HG02884 (cell line): ENCODE measurements around the gene PBX4.

Source experiments
- ATAC-seq: cut with Tn5 transposase; IDR thresholded peaks from one replicate; pipeline ENCODE4 v1.9.1; 2021; ENCODE audit warnings: mild to moderate bottlenecking, moderate library complexity; ENCODE audit not compliant: unreplicated experiment

The PBX4 gene

DNA sequence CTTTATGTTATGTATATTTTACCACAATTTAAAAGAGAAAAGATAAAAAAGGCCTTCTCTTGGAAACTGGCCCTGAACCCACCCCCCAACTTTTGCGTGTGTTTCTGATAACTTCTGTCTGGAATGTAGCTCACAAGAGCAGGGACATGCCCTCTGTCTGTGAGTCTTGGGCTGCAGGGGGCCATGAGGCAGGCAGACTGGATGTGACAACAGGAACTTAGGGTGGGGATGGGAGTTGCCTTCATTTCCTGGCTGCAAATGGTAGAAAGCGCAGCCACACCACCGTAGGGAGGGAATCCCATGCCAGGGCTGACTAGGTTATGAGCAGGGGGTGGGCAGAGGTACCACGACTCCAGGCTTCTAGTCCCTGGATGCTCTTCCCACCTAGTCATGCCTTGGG lies 58.6 kb downstream of the PBX4 start:
- ATAC-seq, result no peak

DNA sequence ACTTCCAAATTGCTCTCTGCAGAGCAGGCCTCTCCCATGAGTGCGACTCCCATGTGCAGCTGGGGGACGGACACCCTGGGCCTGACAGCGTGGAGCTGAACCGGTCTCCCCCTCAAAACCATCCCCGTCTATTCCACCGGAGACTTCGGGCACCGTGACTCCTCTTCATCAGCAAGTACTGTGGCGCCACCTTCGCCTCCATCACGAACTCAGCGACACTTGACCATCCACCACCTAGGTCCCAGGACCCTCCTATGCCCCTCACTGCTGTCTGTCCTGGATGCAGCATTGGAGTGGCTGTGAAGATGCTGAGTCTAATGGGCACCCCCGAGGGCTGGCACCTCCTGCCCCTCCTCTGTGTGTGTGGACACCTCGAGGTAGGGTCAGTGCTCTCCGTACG lies 59.9 kb downstream of the PBX4 start:
- no peak for ATAC-seq

DNA sequence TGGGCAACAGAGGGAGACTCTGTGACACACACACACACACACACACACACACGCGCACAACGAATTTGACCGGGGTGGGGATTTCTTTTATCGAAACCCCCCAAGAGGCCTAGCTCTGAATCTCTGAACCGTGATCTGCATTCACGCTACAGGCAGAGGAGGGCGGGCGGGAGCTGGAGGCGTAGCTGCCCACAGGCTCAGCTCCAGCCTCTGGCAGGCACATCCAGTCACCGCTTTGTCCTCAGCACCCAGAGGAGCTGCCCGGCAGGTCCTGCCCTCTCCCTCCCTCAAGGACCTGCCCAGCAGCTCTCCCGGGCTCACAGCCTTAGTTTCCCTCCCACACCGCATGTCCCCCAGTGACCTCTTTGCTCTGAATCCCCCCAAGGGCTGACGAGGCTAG lies 60.4 kb downstream of the PBX4 start:
- ATAC-seq, result no peak

DNA sequence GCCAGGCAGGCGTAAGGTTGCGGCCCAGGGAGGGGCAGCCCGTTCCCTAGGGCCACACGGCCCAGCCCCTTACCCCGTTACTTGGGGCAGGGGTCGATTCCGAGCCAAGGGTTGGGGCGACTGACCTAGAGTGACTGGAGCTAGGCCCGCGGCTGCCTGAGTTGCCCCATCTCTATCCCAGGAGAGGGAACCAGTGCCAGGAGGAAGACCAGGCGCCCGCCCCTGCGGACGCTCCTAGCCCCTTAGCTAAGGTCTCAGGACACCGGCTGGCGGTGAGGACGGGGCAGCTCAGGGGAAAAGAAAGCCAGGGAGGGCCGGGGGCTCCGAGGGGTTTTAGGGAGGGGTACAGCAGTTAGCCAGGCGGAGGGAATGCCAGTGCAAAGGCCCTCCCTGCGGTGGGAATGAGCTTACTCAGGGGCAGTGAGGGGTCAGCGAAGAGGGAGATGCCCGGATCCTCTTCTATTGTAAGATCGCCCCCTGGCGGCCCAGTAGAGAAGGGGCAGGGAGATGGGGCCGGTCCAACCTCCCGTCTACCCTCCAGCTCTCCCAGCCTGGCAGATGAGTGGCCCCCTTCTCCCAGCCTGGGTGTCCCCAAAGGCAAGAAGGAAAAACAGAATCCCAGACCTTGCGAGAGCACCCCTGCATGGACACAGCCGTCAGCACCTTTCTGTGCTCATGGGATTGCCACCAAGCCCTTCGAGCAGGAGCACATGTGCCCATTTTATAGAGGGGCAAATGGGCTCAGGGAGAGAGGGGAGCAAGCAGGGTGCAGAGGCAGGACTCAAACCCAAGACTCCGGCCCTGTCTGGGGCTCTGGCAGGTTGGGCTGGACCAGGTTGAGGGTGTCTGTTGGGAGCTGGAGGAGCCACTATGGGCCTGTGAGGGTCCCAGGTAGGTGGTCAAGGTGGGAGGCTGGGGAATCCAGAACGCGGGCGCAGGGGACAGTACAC lies 64.1 kb downstream of the PBX4 start:
- ATAC-seq, result no peak

DNA sequence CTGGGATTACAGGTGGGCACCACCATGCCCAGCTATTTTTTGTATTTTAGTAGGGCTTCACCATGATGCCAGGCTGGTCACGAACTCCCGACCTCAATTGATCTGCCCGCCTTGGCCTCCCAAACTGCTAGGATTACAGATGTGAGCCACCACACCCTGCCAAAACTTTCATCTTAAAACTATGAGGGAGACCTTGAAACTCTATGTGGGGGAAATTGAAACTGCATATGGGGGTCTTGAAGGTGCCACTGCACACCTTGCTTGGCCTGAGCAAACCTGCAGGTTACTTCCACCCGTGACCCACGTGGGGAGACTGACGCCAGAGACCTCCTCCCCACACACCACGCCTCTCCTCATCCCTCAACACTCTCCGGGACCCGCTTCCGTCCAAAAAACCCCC lies 64.8 kb downstream of the PBX4 start:
- no peak for ATAC-seq

DNA sequence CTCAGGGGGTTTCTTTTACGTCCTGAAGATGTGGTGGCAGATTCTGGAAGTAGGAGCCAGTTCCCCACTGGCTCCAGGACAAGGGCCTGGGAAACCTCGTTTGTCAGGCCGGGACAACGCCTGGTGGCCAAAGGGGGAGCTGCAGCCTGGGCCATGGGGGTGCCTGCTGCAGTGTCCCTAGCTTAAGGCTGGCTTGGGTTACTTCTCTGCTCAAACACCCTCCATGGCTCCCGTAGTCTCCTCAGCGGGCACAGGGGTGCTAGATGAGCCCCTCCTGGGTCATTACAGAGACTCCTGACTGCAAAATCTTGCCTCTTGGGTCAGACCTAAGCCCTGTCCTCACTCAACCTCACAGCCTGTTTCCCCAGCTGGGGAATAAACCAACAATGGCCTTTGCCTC lies 65.7 kb downstream of the PBX4 start:
- no peak for ATAC-seq

DNA sequence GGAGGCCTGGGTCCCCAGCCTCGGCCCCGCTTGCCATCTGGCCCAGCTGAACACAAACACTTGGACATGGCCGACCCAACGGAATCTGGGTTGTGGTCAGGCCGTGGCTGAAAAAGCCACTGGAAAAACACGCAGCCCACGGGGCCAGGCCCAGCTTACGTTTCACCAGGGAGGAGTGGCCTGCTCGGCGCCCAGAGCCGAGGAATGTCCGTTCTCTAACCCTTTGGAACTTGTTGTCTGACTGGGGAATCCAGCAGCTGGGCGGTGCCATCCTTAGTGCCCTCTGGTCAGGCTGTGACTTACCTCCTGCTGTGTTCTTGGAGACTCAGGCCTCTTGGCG lies 66.7 kb downstream of the PBX4 start:
- ATAC-seq, result no peak

DNA sequence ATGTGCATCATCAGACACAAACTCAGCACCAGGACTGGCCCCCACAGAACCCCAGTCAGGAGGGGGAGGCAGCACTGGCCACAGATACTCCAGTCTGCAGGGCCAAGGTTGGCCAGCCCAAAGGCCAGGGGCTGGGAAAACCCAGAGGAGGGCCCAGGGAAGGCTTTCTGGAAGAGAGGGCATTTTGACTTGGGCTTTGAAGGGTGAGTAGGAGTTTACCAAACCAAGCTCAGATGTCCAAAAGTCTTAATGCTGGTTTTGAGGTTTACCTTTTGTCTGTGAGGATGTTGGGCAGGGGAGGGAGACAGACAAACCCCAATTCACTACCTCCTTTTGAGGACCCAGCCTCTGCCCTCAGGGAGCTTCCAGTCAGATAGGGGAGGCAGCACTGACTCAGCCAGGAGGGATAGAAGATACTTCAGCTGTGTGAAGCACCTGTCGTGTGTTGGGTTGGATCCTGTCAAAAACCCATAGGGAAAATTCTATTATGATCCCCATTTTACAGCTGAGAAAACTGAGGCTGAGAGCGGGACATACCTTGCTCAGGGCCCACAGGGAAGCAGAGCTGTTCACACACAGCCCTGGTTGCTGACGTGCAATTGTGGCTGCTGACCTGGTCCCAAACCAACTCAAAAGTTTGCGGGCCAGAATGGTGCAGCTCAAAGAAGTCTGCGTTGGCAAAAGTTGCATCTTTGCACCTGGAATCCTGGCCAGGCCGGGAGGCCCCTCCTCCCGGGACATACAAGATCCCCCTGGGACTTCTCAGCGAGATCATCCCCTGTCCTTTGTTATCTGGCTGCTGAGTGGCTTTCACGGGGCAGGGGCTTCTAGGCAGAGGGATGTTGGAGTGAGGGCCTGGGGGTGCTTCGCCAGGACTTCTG lies 67.3 kb downstream of the PBX4 start:
- no peak for ATAC-seq

DNA sequence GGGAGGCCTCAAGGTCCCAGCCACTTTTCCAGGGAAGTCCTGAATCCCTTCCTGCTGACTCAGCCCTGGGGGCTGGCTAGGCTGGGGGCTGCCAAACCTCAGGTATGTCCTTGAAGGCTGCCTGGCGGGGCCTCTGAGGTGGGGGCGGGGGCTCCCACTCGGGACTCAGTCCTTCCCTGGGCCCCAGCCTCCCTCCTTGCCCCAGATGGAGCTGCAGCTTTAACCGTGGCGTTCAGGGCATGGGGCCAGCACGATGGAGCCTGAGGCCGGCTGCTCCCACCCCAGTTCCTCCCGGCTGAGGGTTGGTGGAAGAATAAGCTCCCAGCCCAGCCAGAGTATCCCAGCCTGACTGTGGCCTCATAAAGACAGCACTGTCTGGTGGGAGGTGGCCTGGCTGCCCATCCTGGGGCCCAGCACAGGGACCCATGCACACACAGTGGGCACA lies 68.0 kb downstream of the PBX4 start:
- ATAC-seq, result no peak

DNA sequence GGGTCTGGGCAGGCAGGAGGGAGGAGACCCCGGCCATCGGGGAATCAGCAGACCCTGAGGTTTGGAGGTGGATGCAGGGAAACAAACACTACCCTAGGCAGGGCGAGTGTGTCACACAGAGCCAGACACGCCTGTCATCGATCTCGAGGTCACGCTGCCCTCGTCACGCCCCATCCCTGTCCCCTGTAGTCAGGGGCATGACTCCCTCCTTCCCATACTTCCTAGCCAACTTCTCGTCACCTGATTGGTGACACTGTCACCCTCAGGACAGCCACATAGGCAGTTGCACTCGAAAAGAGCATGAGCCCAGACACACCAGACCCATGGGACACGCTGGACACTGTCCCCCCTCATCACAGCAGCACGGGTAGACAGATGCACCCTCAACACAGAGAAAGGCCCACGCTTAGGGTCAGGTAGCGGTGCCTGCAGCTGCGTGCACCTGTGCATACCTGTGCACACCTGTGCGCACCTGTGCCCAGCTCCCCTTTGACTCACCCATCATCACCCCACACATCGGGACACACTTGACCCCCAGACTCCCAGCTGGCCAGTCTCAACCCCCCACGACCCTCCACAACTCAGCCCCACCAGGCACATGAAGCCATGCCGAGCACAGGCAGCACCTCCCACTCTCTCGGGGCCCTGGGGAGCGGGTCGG lies 68.6 kb downstream of the PBX4 start:
- no peak for ATAC-seq

DNA sequence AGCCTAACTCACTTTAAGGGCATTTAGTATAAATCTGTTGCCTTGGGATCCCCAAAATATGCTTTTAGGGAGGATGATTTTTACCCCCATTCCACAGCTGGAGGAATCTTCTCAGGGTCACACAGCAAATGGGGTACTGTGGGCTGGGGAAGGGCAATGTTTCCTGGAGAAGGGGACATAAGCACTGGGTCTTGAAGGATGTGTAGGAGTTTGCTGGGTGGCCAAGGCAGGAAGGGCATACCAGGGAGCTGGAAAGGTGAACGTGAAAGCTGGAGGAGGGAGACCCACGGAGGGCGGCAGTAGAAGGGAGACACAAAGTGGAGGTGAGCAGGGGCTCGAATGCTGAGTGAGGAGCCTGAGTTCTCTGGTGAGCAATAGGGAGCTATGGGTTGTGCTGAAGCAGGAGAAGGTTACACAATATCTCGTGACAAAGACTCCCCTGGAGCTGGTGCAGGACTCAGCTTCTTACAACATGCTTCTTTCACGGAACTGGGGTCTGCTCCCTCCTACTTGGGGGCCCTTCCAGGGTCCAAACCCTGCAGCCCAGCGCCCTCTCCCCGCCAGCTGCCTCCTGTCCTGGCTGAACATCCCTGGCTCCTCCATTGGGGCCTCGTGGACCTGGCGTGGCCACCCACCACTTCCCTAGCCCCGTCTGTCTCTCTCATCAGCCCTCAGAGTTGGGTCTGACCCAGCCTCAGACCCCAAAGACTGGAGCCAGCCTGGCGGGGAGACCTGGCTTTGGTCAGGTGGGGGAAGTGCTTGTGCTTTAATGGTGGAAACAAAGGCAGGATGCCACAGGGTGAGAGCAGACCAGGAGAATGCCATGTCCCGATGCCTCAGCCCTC lies 69.3 kb downstream of the PBX4 start:
- ATAC-seq, result no peak

DNA sequence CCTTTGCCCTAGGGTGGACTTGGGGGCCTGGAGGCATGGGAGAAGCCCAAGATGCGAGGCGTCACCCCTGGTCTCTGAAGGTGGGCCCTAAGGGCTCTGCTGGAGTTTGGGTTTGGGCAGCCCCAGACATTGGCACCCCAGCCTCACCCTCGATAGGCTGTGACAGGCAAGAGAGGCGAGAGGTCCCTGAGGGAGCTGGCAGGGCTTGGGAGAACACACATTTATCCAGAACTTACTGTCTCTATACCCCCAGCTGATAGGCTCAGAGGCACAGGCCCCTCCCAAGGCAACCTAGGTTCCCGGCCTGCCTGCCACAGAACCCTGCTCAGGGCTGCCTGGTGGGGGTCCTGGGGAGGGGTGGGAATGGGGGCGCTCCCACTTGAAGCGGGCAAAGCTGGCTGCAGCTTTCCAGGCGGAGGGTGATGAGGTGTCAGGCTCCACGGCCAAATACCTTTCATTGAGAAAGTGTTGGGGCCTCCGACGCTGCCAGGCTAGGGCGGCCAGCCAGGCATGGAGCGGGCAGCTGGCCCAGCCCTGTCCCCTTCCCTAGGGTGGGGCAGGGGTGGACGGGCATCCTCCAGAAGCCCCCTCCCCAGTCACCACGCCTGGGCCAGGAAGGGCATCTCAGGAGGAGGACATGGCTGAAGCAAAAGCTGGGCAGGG lies 70.7 kb downstream of the PBX4 start:
- no peak for ATAC-seq

DNA sequence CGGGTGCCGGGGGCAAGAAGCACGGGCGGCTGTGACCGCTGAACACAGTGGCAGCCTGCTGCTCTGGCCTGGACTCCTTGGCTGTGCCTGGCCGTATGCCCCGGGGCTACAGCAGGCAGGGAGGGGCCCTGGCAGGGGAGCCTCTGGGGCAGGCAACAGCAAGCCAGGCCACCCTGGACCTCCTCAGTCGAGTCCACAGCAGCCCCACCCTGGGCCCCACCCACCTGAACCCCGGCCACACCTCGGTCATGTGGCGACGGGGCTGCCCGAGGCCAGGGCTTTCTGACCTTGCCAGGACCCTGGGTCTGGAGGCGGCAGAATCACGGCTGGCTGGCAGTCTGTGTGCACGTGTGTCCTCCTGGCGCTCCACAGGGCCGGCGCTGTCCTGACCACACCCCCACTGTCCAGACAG lies 71.7 kb downstream of the PBX4 start:
- no peak for ATAC-seq

DNA sequence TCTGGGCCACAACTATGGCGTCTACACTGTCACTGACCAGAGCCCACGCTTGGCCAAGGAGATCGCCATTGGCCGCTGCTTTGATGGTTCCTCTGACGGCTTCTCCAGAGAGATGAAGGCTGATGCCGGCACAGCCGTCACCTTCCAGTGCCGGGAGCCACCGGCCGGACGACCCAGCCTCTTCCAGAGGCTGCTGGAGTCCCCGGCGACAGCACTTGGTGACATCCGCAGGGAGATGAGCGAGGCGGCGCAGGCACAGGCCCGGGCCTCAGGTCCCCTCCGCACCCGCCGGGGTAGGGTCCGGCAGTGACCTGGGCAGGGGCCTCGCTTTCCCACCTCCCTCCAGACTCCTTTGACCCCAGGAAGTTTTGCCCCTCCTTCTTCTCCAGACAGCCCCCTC lies 72.8 kb downstream of the PBX4 start:
- ATAC-seq, result no peak

DNA sequence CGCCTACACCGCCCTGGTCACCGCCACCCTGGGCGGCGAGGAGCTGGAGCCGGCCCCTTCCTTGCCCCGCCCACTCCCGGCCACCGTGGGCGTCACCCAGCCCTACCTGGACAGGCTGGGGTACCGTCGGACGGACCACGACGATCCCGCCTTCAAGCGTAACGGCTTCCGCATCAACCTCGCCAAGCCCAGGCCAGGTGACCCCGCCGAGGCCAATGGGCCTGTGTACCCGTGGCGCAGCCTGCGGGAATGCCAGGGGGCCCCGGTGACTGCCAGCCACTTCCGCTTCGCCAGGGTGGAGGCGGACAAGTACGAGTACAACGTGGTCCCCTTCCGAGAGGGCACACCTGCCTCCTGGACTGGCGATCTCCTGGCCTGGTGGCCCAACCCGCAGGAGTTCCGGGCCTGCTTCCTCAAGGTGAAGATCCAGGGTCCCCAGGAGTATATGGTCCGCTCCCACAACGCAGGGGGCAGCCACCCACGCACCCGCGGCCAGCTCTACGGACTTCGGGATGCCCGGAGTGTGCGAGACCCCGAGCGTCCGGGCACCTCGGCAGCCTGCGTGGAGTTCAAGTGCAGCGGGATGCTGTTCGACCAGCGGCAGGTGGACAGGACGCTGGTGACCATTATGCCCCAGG lies 73.4 kb downstream of the PBX4 start:
- no peak for ATAC-seq

DNA sequence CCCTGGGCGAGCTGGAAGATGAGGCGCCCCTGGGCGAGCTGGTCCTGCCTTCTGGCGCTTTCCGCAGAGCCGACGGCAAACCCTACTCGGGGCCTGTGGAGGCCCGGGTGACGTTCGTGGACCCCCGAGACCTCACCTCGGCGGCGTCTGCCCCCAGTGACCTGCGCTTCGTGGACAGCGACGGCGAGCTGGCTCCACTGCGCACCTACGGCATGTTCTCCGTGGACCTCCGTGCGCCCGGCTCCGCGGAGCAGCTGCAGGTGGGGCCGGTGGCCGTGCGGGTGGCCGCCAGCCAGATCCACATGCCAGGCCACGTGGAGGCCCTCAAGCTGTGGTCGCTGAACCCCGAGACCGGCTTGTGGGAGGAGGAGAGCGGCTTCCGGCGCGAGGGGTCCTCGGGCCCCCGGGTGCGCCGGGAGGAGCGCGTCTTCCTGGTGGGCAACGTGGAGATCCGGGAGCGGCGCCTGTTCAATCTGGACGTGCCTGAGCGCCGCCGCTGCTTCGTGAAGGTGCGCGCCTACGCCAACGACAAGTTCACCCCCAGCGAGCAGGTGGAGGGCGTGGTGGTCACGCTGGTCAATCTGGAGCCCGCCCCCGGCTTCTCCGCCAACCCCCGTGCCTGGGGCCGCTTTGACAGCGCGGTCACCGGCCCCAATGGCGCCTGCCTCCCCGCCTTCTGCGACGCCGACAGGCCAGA lies 74.1 kb downstream of the PBX4 start:
- no peak for ATAC-seq

DNA sequence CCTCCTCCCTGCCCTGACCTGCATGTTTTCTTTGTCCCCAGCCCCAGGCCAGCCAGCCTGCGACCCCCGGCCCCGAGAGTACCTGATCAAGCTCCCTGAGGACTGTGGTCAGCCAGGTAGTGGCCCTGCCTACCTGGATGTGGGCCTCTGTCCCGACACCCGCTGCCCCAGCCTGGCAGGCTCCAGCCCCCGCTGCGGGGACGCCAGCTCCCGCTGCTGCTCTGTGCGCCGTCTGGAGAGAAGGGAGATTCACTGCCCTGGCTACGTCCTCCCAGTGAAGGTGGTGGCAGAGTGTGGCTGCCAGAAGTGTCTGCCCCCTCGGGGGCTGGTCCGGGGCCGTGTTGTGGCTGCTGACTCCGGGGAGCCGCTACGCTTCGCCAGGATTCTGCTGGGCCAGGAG lies 74.8 kb downstream of the PBX4 start:
- ATAC-seq, result no peak

DNA sequence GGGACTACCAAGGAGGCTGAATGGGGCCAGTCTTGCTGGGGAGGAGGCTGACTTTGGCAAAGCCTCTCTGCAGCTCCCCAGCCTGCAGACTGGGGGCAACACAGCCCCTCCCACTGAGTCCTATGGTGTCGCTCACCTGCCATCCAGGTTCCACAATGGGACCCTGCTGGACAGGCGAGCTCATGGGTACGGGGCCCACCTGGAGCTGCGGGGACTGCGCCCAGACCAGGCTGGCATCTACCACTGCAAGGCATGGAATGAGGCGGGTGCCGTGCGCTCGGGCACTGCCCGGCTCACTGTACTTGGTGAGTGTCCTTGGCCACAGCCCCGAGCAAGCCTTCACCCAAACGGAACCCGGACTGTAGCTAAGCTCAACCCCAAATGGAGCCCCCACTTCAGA lies 75.4 kb downstream of the PBX4 start:
- ATAC-seq, result no peak

DNA sequence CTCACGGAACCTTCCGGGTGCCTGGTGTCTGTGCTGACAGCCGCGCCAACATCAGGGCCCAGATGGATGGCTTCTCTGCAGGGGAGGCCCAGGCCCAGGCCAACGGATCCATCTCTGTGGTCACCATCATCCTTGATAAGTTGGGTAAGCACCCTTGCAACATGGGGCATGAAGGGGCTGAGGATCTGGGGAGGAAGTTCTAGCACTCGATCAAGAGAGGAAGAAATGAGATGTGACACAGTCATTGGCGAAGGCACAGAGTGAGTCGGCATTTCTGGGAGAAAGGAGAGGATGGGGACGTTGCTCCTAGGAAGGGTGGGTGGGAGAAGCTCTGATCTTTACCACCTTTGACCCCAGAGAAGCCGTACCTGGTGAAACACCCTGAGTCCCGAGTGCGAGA lies 76.0 kb downstream of the PBX4 start:
- no peak for ATAC-seq
